GM23338 (cell line): Measurements from ENCODE around the gene PTGFR.

Experiments used
- CREB1 ChIP-seq: fragments of 250-450 bp; sonication (Bioruptor Pico); IDR thresholded peaks from 2 replicates; pipeline ENCODE4 v1.5.0; 2020; ENCODE audit warnings: low read depth, mild to moderate bottlenecking, moderate library complexity
- CTCF ChIP-seq, 2 experiments: fragments of 200-600 bp in 1 of 2; sonication (generic) in 1 of 2; conservative IDR thresholded peaks; 2 replicates each; pipeline versions ENCODE4 v1.5.1 to v1.6.1; 2016 to 2017; ENCODE audit warnings: antibody characterized with exemption in 2 of 2, low read depth in 2 of 2, mild to moderate bottlenecking in 2 of 2, moderate library complexity in 1 of 2
- EZH2 ChIP-seq: fragments of 200-600 bp; sonication (generic); IDR thresholded peaks from one replicate; pipeline ENCODE4 v1.8.0; 2017; ENCODE audit warnings: antibody characterized with exemption, mild to moderate bottlenecking, low read depth; ENCODE audit not compliant: unreplicated experiment
- EZH2phosphoT487 ChIP-seq: fragments of 200-600 bp; sonication (generic); IDR thresholded peaks from one replicate; pipeline ENCODE4 v1.8.1; 2018; ENCODE audit warnings: antibody characterized with exemption; ENCODE audit not compliant: unreplicated experiment
- JUNB ChIP-seq: IDR thresholded peaks from one replicate; pipeline ENCODE4 v1.6.1; 2016; ENCODE audit warnings: antibody characterized with exemption; ENCODE audit not compliant: unreplicated experiment
- NANOG ChIP-seq: IDR thresholded peaks from 2 replicates; pipeline ENCODE4 v1.6.1; 2016; ENCODE audit warnings: antibody characterized with exemption, borderline replicate concordance
- POLR2AphosphoS5 ChIP-seq: IDR thresholded peaks from 2 replicates; pipeline ENCODE4 v1.6.1; 2016; ENCODE audit warnings: antibody characterized with exemption, low read depth
- REST ChIP-seq: IDR thresholded peaks from one replicate; pipeline ENCODE4 v1.6.1; 2018; ENCODE audit warnings: antibody characterized with exemption; ENCODE audit not compliant: unreplicated experiment

- TF ChIP-seq CTCF (conservative IDR thresholded peaks at IDR 0.05; ENCODE audit: low read depth in 2 of 2) (no peak), CREB1 (CRISPR knock-in tag) (no peak), EZH2phosphoT487 (no peak), POLR2AphosphoS5 (no peak), REST (no peak), EZH2 (no peak), NANOG (no peak), JUNB (no peak)
Measured at GRCh38 chr1:78441921-78442320, 48.9 kb upstream of the PTGFR start.
